HCT116 (cell line): Measurements from ENCODE around the gene ZNF276. TPM values are rescaled to one million over a fixed set of nuclear protein-coding genes. Genes with fewer than 3 reads are reported as not detected.

ENCODE experiments used
- ATAC-seq: fragments of 200-7000 bp; cut with Tn5 transposase; 2 replicates; pipeline ENCODE4 v1.9.1; 2020; ENCODE audit warnings: mild to moderate bottlenecking, moderate library complexity
- BruUV-seq: library from RNA; stranded (reverse); fragments of 400-500 nt; replicated peaks from 2 replicates; lab custom pipeline; 2021; lab: Mats Ljungman, UMichigan
- CTCF ChIA-PET: fragments of 300-600 bp; sonication (Branson Sonifier 250); formaldehyde crosslinking; loops from one replicate; lab custom pipeline; 2021; ENCODE audit warnings: antibody characterized with exemption; lab: Charles Lee
- POLR2A ChIA-PET: fragments of 300-600, 350-600 bp; sonication (Branson Sonifier 250); formaldehyde crosslinking; loops from one replicate; lab custom pipeline; 2021; ENCODE audit warnings: antibody characterized with exemption; lab: Charles Lee
- RAD21 ChIA-PET, 2 experiments: fragments of 300-600 bp; sonication (Branson Sonifier 250); formaldehyde crosslinking; loops; one replicate each; lab custom pipeline; 2023; ENCODE audit warnings: low total read pairs in 2 of 2; ENCODE audit not compliant: uncharacterized antibody in 2 of 2, unreplicated experiment in 2 of 2, low non-redundant PET in 1 of 2; lab: Charles Lee
- DNase-seq: peaks from one replicate; pipeline ENCODE4 v3.0.0-alpha.2; 2010; ENCODE audit warnings: low read depth, low spot score
- H2AFZ ChIP-seq: fragments of 200-600 bp; shearing (Covaris generic), sonication (generic); 2 replicates; pipeline ENCODE4 v1.6.1; 2017; ENCODE audit warnings: low read depth, mixed run types, mixed read lengths, antibody characterized with exemption, low read length; ENCODE audit not compliant: poor library complexity, severe bottlenecking
- H3K27ac ChIP-seq: 2 replicates; pipeline ENCODE4 v1.5.1; 2012; ENCODE audit warnings: low read depth, low read length
- H3K27me3 ChIP-seq: fragments of 200-600 bp; sonication (generic); 2 replicates; pipeline ENCODE4 v1.6.1; 2016; ENCODE audit warnings: mixed run types, low read length, mixed read lengths; ENCODE audit not compliant: insufficient read depth
- H3K36me3 ChIP-seq, 2 experiments: fragments of 200-500 bp in 1 of 2; fragments of 200-600 bp in 1 of 2; sonication (Bioruptor generic) in 1 of 2; sonication (generic) in 1 of 2; 2 replicates each; pipeline versions ENCODE4 v1.5.1 to v1.6.1; 2014 to 2016; ENCODE audit warnings: low read length in 2 of 2, inconsistent platforms in 1 of 2, mixed read lengths in 1 of 2, mixed run types in 1 of 2; ENCODE audit not compliant: insufficient read depth in 2 of 2, control insufficient read depth in 1 of 2
- H3K4me1 ChIP-seq, 2 experiments: fragments of 200-600 bp in 1 of 2; sonication (generic) in 1 of 2; 2 replicates each; pipeline versions ENCODE4 v1.5.1 to v1.6.1; 2012 to 2017; ENCODE audit warnings: low read length in 2 of 2, inconsistent platforms in 1 of 2, mild to moderate bottlenecking in 1 of 2, mixed read lengths in 1 of 2, mixed run types in 1 of 2, moderate library complexity in 1 of 2; ENCODE audit not compliant: insufficient read depth in 2 of 2, control insufficient read depth in 1 of 2
- H3K4me2 ChIP-seq: fragments of 200-600 bp; sonication (generic); 2 replicates; pipeline ENCODE4 v1.6.1; 2017; ENCODE audit warnings: mixed run types, low read length, mixed read lengths
- H3K4me3 ChIP-seq, 2 experiments: fragments of 200-600 bp in 1 of 2; sonication (generic) in 1 of 2; replicated peaks in 1 of 2; 2 replicates each; pipeline ENCODE4 v1.5.1; 2011 to 2016; ENCODE audit warnings: low read length in 2 of 2, control low read depth in 1 of 2, low read depth in 1 of 2, mild to moderate bottlenecking in 1 of 2, mixed read lengths in 1 of 2, mixed run types in 1 of 2
- H3K79me2 ChIP-seq: fragments of 200-600 bp; sonication (generic); 2 replicates; pipeline ENCODE4 v1.6.1; 2017; ENCODE audit warnings: mild to moderate bottlenecking, mixed run types, low read length, moderate library complexity, mixed read lengths; ENCODE audit not compliant: insufficient read depth
- H3K9ac ChIP-seq: fragments of 200-600 bp; sonication (generic); 2 replicates; pipeline ENCODE4 v1.6.1; 2016; ENCODE audit warnings: low read length, mixed read lengths
- H3K9me2 ChIP-seq: fragments of 200-600 bp; sonication (generic), shearing (Covaris generic); 2 replicates; pipeline ENCODE4 v1.6.1; 2017; ENCODE audit warnings: mixed run types, mild to moderate bottlenecking, moderate library complexity; ENCODE audit not compliant: insufficient read depth
- H3K9me3 ChIP-seq, 2 experiments: fragments of 200-500 bp in 1 of 2; fragments of 200-600 bp in 1 of 2; sonication (Bioruptor generic) in 1 of 2; sonication (generic) in 1 of 2; 2 replicates each; pipeline ENCODE4 v1.6.1; 2014 to 2017; ENCODE audit warnings: low read length in 2 of 2, mixed read lengths in 2 of 2, inconsistent platforms in 1 of 2, low read depth in 1 of 2, mild to moderate bottlenecking in 1 of 2, mixed run types in 1 of 2, moderate library complexity in 1 of 2; ENCODE audit not compliant: control insufficient read depth in 1 of 2, insufficient read depth in 1 of 2
- H4K20me1 ChIP-seq: fragments of 200-600 bp; sonication (generic), shearing (Covaris generic); 2 replicates; pipeline ENCODE4 v1.6.1; 2017; ENCODE audit warnings: mixed run types, mild to moderate bottlenecking, moderate library complexity; ENCODE audit not compliant: insufficient read depth
- CBX3 ChIP-seq: IDR thresholded peaks from 2 replicates; pipeline ENCODE4 v1.6.1; 2012; ENCODE audit warnings: low read depth
- EGR1 ChIP-seq: IDR thresholded peaks from 2 replicates; pipeline ENCODE4 v1.6.1; 2012; ENCODE audit warnings: low read depth
- ELF1 ChIP-seq: IDR thresholded peaks from 2 replicates; pipeline ENCODE4 v1.6.1; 2012; ENCODE audit warnings: low read depth, borderline replicate concordance
- EZH2 ChIP-seq: fragments of 200-600 bp; sonication (generic); IDR thresholded peaks from 2 replicates; pipeline ENCODE4 v1.6.1; 2017; ENCODE audit warnings: antibody characterized with exemption, mixed run types
- FOSL1 ChIP-seq: IDR thresholded peaks from 2 replicates; pipeline ENCODE4 v1.6.1; 2012; ENCODE audit warnings: low read depth
- POLR2A ChIP-seq: IDR thresholded peaks from 2 replicates; pipeline ENCODE4 v1.7.0; 2011; ENCODE audit warnings: borderline replicate concordance; ENCODE audit not compliant: insufficient read depth, insufficient read length; ENCODE audit errors: extremely low read depth
- POLR2AphosphoS5 ChIP-seq: IDR thresholded peaks from 2 replicates; pipeline ENCODE4 v1.6.1; 2011; ENCODE audit warnings: mild to moderate bottlenecking, low read depth, low read length, moderate library complexity
- YY1 ChIP-seq: IDR thresholded peaks from 2 replicates; pipeline ENCODE4 v1.6.1; 2011; ENCODE audit warnings: low read length, low read depth, moderate library complexity, mild to moderate bottlenecking; ENCODE audit not compliant: insufficient replicate concordance; ENCODE audit errors: extremely low read depth
- ZFX ChIP-seq: fragments of 450-650 bp; IDR thresholded peaks from 2 replicates; pipeline ENCODE4 v1.6.1; 2017
- intact Hi-C: fragments of 100-400 bp; cut with micrococcal nuclease; formaldehyde crosslinking; loops from 2 replicates; pipeline ENCODE4 v1.10.0; 2022
- total RNA-seq: library from RNA; stranded (reverse); gene quantifications from one replicate; pipeline ENCODE4 v1.2.1, GENCODE V29; 2021; ENCODE audit not compliant: unreplicated experiment
- TF ChIP-seq, protein P1 (sequence below): IDR thresholded peaks from 2 replicates; pipeline ENCODE4 v1.6.1; 2011; ENCODE audit warnings: mild to moderate bottlenecking, low read length, moderate library complexity; ENCODE audit not compliant: insufficient replicate concordance; ENCODE audit errors: extremely low read depth
- TF ChIP-seq, protein P2 (sequence below), 3 experiments: fragments of 200-600 bp in 1 of 3; sonication (generic) in 1 of 3; IDR thresholded peaks in 2 of 3; conservative IDR thresholded peaks in 1 of 3; 2 replicates each; pipeline ENCODE4 v1.5.1; 2012 to 2017; ENCODE audit warnings: low read depth in 2 of 3, low read length in 2 of 3, antibody characterized with exemption in 1 of 3, borderline replicate concordance in 1 of 3, control low read depth in 1 of 3, mild to moderate bottlenecking in 1 of 3, mixed read lengths in 1 of 3, mixed run types in 1 of 3, moderate library complexity in 1 of 3; ENCODE audit not compliant: insufficient read depth in 1 of 3

The ZNF276 gene
- total RNA-seq, 1 experiment from 2014 or later: 49.9 TPM

DNA sequence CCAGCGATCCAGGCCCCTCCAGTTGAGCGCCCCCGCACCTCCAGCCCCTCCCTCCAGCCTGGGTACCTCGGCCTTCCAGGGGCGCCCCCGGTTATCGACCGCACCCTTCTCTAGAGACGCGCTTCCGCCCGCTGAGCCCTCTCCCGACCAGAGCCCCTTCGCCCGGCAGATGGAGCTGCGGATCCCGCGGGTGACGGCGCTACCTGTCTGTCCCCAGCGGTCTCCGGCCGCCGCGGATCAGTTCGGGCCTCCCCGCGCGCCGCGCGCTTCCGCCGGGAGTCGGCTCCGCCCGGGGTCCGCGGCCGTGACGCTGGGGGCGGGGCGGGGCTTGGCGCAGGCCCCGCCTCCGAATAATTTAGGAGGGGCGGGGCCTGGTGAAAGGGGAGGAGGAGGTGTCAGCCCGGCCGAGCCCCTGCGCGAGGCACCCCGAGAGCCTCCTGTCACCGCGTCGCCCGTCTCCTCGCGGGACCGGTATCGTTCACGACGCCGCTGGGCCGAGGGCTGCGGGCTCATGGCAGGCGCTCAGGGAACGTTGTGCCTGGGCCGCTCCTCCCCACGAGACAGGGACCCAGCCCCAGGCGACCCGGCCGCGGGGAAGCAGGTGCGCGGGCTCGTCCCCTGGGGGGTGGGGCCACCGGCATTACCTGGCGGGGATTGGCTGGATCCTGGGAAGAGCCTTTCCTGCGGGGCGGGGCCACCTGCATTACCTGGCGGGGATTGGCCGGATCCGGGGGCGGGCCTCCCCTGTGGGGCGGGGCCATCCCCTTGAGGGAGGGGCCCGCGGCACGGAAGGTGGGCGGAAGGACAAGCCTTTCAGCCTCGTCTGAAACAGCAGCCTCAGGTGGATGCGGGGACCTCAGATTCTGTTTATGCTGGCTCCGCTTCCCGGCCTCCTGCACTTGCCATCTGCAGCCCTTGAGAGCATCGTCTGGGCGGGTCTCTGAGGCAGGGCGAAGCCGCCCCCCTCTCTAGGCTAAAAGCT, 19.6 kb upstream of the ZNF276 start, which contains the start of gene SPATA2L:
TSS of gene SPATA2L (minus strand) at position 281 of the 982 bp plus-strand sequence. CDS start 473 bp downstream, outside the sequence.
- peak within 1 kb of the TSS; percentile 98 for H3K4me2 ChIP-seq
- H3K36me3 ChIP-seq: peaks cover 6 to 12% of the 10 kb centered on the region in 2 experiments; a peak in 2 of 4 replicates
- intact Hi-C loops: no loop called here
- peaks cover 3% of the 10 kb centered on the region; the same call in 1 of the 2 replicates for H4K20me1 ChIP-seq
- peak within 1 kb of the TSS; percentile 88 for H3K27ac ChIP-seq
- ChIA-PET RAD21 (no interaction called here), POLR2A (interaction anchor here (0.9 to 2.0 kb wide), 5 partner anchors 9 to 221 kb away, joined by 3 to 5 read pairs (median 4); partner anchors contain the start of genes TCF25 and TUBB3), CTCF (interaction anchor here (1.1 to 2.8 kb wide), 4 partner anchors 45 to 209 kb away, joined by 3 to 20 read pairs (median 4); partner anchors contain the start of genes CHMP1A and SPATA33)
- H3K79me2 ChIP-seq: peaks cover 24% of the 10 kb centered on the region
- TF ChIP-seq POLR2AphosphoS5 (peak; percentile 95), CBX3 (no peak), EZH2 (no peak), POLR2A (peak; percentile 78), YY1 (peak; percentile 20), FOSL1 (no peak), EGR1 (no peak), ELF1 (no peak), ZFX (peak; percentile 64; the same call in 1 of the 2 replicates)
- TF ChIP-seq, protein P1, sequence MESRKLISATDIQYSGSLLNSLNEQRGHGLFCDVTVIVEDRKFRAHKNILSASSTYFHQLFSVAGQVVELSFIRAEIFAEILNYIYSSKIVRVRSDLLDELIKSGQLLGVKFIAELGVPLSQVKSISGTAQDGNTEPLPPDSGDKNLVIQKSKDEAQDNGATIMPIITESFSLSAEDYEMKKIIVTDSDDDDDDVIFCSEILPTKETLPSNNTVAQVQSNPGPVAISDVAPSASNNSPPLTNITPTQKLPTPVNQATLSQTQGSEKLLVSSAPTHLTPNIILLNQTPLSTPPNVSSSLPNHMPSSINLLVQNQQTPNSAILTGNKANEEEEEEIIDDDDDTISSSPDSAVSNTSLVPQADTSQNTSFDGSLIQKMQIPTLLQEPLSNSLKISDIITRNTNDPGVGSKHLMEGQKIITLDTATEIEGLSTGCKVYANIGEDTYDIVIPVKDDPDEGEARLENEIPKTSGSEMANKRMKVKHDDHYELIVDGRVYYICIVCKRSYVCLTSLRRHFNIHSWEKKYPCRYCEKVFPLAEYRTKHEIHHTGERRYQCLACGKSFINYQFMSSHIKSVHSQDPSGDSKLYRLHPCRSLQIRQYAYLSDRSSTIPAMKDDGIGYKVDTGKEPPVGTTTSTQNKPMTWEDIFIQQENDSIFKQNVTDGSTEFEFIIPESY: peak; percentile 62
- TF ChIP-seq, protein P2, sequence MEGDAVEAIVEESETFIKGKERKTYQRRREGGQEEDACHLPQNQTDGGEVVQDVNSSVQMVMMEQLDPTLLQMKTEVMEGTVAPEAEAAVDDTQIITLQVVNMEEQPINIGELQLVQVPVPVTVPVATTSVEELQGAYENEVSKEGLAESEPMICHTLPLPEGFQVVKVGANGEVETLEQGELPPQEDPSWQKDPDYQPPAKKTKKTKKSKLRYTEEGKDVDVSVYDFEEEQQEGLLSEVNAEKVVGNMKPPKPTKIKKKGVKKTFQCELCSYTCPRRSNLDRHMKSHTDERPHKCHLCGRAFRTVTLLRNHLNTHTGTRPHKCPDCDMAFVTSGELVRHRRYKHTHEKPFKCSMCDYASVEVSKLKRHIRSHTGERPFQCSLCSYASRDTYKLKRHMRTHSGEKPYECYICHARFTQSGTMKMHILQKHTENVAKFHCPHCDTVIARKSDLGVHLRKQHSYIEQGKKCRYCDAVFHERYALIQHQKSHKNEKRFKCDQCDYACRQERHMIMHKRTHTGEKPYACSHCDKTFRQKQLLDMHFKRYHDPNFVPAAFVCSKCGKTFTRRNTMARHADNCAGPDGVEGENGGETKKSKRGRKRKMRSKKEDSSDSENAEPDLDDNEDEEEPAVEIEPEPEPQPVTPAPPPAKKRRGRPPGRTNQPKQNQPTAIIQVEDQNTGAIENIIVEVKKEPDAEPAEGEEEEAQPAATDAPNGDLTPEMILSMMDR (IDR thresholded peaks at IDR 0.05 in 2 of 3, conservative IDR thresholded peaks at IDR 0.05 in 1 of 3; ENCODE audit: borderline replicate concordance in 1 of 3, insufficient read depth in 1 of 3, low read depth in 2 of 3, low read length in 2 of 3): peak in 1 of 3 experiments; percentile 29; a peak in 2 of 6 replicates
- H3K9me2 ChIP-seq: no peaks in the 10 kb centered on the region
- ATAC-seq (peak; percentile 76), DNase-seq (peak; percentile 95)
- H3K9me3 ChIP-seq: no peaks in the 10 kb centered on the region
- peak within 1 kb of the TSS; percentile 85 for H3K9ac ChIP-seq
- H3K4me1 ChIP-seq: peaks cover 21 to 39% of the 10 kb centered on the region in 2 experiments
- H2AFZ ChIP-seq: peak within 1 kb of the TSS; percentile 80
- H3K4me3 ChIP-seq: peak within 1 kb of the TSS; percentile 76 to 90
- H3K27me3 ChIP-seq: no peaks in the 10 kb centered on the region
- BruUV-seq: no TSS peak
